GM19043 (cell line): Measurements from ENCODE around the gene EYA2.

Experiments
- ATAC-seq: cut with Tn5 transposase; IDR thresholded peaks from one replicate; pipeline ENCODE4 v1.9.1; 2021; ENCODE audit warnings: low read depth; ENCODE audit not compliant: unreplicated experiment

The EYA2 gene

GRCh38 chr20:47125758-47126591 lies 231.3 kb downstream of the EYA2 start:
- no peak for ATAC-seq

DNA sequence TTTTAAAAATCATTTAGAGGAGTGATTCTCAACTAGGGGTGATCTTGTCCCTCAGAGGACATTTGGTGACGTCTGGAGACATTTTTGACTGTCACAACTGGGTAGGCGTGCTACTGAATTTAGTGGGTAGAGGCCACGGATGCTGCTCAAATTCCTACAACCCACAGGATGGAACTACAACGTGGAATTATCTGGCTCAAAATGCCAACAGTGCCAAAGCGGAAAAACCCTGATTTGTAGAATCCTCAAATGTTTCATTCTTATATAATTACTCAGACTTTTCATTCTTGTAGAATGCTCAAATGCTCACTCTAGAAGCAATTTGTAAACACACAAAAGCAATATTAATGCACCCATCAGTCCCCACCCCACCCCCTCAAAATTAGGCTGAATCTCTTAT lies 232.1 kb downstream of the EYA2 start:
- no peak for ATAC-seq

- no peak for ATAC-seq
Measured at GRCh38 chr20:47127546-47127945, 232.9 kb downstream of the EYA2 start.

DNA sequence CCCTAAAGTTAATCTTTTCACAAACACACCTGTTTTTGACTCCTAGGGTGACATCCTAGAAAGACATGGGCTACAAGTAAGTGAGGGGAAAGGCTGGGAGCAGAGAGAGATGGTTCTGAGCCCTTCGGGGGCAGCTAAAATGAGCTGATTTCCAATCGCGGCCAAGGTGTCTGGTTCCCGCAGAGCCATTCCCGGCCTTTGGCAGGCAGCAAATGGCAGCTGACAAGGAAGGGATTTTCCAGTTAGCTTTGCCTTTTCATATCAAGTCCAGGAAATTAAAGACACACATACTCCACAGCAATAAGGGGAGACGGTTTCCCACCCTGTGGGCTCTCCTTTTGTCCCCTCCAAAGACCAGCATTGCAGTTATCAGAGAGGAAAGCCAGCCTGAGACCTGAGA lies 233.4 kb downstream of the EYA2 start:
- ATAC-seq = no peak

DNA sequence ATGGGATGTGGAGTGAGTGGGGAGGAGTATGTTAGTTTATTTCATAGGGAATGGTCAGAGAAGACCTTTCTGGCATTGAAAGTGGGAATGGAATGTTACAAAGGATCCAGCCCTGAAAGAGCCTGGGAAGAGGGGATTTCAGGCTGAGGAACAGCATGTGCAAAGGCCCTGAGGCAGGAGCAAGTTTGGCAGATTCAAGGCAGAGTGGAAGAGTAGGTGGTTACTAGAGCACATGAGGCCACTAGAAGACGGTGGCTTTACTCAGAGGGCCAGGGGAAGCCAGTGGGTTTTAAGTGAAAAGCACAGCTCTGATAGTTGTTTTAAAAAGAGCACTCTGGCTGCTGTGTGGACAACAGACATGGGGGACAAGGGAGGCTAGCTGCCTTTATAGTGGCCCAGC lies 234.7 kb downstream of the EYA2 start:
- ATAC-seq = no peak

DNA sequence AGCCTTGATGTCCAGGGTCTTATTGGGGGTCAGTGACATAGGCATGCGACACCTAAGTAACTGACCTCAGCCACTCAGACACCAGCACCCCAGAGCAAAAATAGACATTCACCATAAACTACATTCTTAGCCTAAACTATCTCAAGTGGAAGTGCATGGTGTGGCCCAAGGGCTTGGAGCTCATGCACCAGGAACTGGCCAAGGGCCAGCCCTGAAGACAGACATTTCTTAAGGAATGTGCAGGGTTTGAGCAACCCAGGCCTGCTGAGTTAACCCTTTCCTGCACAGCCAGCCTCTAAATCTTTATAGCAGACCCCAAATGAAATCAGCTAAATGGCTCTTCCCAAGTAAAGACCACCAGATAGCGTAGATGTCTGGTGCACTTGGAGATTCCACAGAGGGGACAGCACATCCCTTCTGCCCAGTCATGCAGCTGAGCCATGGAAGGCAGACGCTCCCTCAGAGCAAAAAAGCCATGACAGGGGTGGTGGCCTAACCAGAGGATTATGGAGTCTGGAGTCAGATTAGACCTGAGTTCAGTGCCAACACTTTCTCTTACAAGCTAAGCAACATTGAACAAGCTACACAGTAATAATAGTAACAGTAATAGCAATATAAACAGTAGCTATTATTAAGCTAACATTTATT lies 239.3 kb downstream of the EYA2 start:
- no peak for ATAC-seq

DNA sequence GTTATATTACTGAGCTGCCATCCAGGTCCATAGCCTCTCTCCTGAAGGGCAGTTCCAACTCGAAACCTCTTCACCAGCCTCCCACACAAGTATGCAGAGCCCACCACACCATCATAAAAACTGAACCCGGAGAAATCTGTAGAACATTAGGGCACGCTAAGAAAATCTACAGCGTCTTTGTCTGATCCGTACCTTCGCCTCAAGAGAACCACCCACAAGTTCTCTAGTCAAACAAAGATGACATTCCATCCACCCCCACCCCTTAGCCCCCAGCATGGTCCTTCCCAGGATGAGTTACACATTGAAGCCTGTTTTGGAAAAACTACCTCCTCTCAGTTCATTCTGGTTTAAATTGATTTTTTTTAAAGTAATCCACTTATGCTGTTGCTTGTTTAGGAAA lies 242.1 kb downstream of the EYA2 start:
- no peak for ATAC-seq

- ATAC-seq = no peak
Measured at GRCh38 chr20:47137231-47137870, 242.7 kb downstream of the EYA2 start.

GRCh38 chr20:47139934-47140535 lies 245.4 kb downstream of the EYA2 start:
- ATAC-seq = no peak

- ATAC-seq = no peak
Measured at GRCh38 chr20:47141350-47141921, 246.8 kb downstream of the EYA2 start.

GRCh38 chr20:47141941-47142773 lies 247.5 kb downstream of the EYA2 start:
- ATAC-seq = no peak

DNA sequence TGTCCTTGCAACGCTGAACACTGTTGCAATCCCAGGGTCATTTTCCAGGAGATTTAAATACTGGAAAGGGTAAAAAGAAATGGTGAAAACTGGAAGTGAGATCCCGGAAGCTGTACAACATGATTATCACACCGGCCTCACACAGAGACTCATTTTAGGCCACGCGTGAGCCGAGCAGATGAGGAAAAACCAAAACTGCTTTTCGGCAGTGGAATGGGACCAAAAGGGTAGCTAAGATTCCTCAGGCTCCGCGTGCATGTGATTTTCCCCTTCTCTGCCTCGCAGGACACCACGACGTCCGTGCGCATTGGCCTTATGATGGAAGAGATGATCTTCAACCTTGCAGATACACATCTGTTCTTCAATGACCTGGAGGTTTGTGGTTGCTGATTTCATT lies 248.1 kb downstream of the EYA2 start:
- ATAC-seq = no peak

DNA sequence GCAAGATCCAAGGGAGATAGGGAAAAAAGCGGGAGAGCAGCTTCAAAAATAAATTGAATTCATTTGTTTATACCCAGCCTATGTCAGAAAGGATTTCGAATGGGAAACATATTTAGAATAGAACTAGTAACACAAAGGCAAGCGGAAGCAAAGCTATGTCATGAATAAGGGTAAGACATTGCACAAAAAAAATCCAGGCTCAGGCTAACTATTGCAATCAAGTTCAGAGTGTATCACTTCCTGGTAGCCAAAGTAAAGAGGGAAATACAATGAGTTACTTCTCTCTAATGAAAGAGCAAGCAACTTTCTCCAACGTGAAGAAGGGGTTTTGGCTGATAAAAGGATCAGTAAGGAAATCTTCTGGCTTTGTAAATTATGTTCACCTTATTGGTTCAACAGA lies 249.0 kb downstream of the EYA2 start:
- no peak for ATAC-seq

DNA sequence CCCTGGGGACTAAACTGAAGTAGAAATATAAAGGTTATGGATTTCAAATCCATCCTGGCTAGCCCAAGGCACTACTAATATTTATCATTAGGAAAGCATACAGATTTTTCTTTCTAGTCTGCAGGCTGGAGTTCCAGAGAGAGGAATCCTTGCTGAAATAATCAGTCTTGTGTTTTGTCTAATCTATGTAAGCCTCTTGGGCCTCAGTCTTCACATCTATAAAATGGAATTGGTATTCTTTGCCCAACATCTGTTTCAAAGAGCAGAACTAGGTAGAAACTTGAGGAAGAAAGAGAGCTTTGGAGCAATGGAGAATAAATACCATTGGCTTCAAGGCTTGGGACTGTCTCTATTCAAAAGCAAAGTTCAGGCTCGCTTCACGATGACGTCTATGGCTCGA lies 249.8 kb downstream of the EYA2 start:
- no peak for ATAC-seq

DNA sequence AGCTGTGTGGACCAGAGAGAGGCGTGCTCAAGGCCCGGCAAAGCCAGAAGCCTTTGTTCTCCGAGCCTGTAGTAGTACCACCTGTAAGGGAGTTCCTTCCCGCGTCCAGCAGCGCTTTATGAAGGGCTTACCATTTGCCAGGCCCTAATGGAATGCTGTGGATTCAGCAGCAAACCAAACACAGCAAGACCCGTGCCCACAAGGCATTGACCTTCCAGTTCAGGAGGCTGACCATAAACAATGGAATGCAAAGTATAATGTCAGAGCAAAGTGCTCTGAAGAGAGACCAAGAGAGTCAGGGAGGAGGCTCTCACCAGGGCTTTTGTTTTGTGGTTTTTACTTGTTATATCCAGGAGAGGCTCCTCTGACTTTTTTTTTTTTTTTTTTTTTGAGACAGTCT lies 252.0 kb downstream of the EYA2 start:
- ATAC-seq = no peak

- no peak for ATAC-seq
Measured at GRCh38 chr20:47148059-47148458, 253.4 kb downstream of the EYA2 start.

- no peak for ATAC-seq
Measured at GRCh38 chr20:47149939-47150338, 255.3 kb downstream of the EYA2 start.

DNA sequence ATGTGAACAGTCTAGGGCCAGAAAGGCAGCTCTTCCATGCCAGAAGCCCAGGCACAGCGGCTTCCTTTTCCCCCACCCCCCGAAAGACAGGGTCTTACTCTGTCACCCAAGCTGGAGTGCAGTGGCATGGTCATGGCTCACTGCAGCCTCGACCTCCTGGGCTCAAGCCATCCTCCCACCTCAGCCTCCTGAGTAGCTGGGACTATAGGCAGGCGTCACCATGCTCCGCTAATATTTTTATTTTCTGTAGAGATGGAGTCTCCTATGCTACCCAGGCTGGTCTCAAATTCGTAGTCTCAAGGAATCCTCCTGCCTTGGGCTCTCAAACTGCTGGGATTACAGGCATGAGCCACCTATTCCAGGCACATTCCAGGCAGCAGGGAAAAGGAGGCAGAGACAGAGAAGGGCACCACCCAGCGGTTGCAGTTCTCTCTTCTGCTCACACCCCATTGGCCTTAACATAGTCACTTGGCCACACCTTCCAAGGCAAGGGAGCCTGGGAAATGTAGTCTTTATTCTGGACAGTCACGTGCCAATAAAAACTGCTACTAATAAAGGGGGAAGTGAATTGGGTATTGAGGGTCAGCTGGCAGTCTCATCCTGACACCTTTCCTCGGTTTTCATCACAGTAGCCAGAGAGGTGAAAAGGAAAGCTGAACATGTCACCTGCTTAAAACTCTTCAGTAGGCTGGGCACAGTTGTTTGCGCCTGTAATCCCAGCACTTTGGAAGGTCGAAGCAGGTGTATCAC lies 255.9 kb downstream of the EYA2 start:
- no peak for ATAC-seq

DNA sequence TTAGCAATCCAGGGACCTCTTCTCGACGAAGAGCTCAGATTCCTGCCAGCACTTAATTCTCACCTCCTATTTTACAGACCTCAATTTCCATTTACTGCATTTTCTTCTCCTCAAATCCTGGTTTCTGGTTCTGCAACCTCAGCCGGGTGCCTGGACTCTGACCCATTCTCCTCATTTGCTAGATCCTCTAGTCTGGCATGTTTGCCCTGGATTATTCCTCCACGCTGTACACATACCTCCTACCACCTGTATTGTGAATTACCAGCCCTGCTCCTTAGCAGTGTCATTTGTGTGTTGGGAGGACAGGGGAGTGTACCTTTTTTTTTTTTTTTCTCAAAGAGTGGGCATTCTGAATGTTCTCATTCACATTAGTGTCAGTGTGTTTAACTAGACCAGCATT lies 257.4 kb downstream of the EYA2 start:
- no peak for ATAC-seq
